GM18526 (cell line): ENCODE results near the gene TRPM8.

ENCODE experiments used
- POLR2A ChIP-seq: IDR thresholded peaks from 3 replicates; pipeline ENCODE4 v1.6.1; 2011; ENCODE audit not compliant: insufficient read length; ENCODE audit errors: extremely low read depth

TRPM8 gene

GRCh38 chr2:233917116-233917515 is at the start of gene TRPM8:
Gene TRPM8 (plus strand): TSS chr2:233917373. CDS start chr2:233926538, 9,165 bp downstream.
- no peak for TF ChIP-seq POLR2A

- TF ChIP-seq POLR2A: peak; percentile 51
These were observed 49.1 kb upstream of the TRPM8 start, which contains the start of gene MSL3B for GRCh38 chr2:233867993-233868532. Gene MSL3B (minus strand): TSS chr2:233868386.

GRCh38 chr2:233871432-233871831 is 45.7 kb upstream of the TRPM8 start:
- TF ChIP-seq POLR2A: no peak

- no peak for TF ChIP-seq POLR2A
These were observed 34.8 kb upstream of the TRPM8 start for GRCh38 chr2:233882353-233882752.

GRCh38 chr2:233892793-233893192 is 24.4 kb upstream of the TRPM8 start:
- TF ChIP-seq POLR2A: no peak

GRCh38 chr2:233901367-233901766 is 15.8 kb upstream of the TRPM8 start:
- TF ChIP-seq POLR2A: no peak

- no peak for TF ChIP-seq POLR2A
These were observed 15.3 kb upstream of the TRPM8 start for GRCh38 chr2:233901884-233902283.

GRCh38 chr2:233905945-233906344 is 11.2 kb upstream of the TRPM8 start:
- no peak for TF ChIP-seq POLR2A

- TF ChIP-seq POLR2A: no peak
These were observed 9.5 kb upstream of the TRPM8 start for GRCh38 chr2:233907627-233908026.

- TF ChIP-seq POLR2A: no peak
These were observed 4.3 kb upstream of the TRPM8 start for GRCh38 chr2:233912691-233913423.

GRCh38 chr2:233915128-233915527 is 2.0 kb upstream of the TRPM8 start:
- no peak for TF ChIP-seq POLR2A

GRCh38 chr2:233919319-233919718 is 2.1 kb downstream of the TRPM8 start:
- no peak for TF ChIP-seq POLR2A

- no peak for TF ChIP-seq POLR2A
These were observed 2.8 kb downstream of the TRPM8 start for GRCh38 chr2:233919938-233920337.

- TF ChIP-seq POLR2A: no peak
These were observed 5.3 kb downstream of the TRPM8 start for GRCh38 chr2:233922471-233922870.

- no peak for TF ChIP-seq POLR2A
These were observed 8.2 kb downstream of the TRPM8 start for GRCh38 chr2:233925402-233925801.

GRCh38 chr2:233926806-233927205 is 9.6 kb downstream of the TRPM8 start:
- TF ChIP-seq POLR2A: no peak
